Kidney epithelial cell (primary cell): ENCODE measurements around the gene TM4SF18. TPM values are rescaled to one million over a fixed set of nuclear protein-coding genes. Genes with fewer than 3 reads are reported as not detected.
A peak's percentile ranks its signal among the peaks of the same experiment; 100 is the strongest.

ENCODE experiments used
- DNase-seq: peaks from one replicate; pipeline ENCODE4 v3.0.0-alpha.2; 2010; ENCODE audit warnings: low read depth
- H3K27me3 ChIP-seq: 2 replicates; pipeline ENCODE4 v1.6.0; 2011; ENCODE audit warnings: low read length; ENCODE audit not compliant: control insufficient read depth, insufficient read depth
- H3K36me3 ChIP-seq: 2 replicates; pipeline ENCODE4 v1.5.1; 2011; ENCODE audit warnings: low read length; ENCODE audit not compliant: control insufficient read depth, insufficient read depth
- H3K4me3 ChIP-seq: 2 replicates; pipeline ENCODE4 v1.5.1; 2011; ENCODE audit warnings: low read depth, mild to moderate bottlenecking, control low read depth, low read length
- CTCF ChIP-seq: IDR thresholded peaks from 2 replicates; pipeline ENCODE4 v1.5.1; 2011; ENCODE audit warnings: mild to moderate bottlenecking, moderate library complexity, low read length, control low read depth, inconsistent platforms; ENCODE audit not compliant: insufficient read depth, poor library complexity, severe bottlenecking
- total RNA-seq: library from RNA; depleted of rRNA; stranded (reverse); fragments of >200 nt; gene quantifications from 2 replicates; pipeline ENCODE4 v1.2.3, GENCODE V29; 2015

Gene TM4SF18
- total RNA-seq, 1 donor from 2014 or later, result not detected

- DNase-seq, result no peak
- Histone ChIP-seq H3K4me3 (no peak overlapping the region), H3K36me3 (no peaks in the 10 kb centered on the region), H3K27me3 (no peaks in the 10 kb centered on the region)
- TF ChIP-seq CTCF, result no peak
Measured at GRCh38 chr3:149378478-149379309, 45.3 kb upstream of the TM4SF18 start.

GRCh38 chr3:149377408-149378364, 44.2 kb upstream of the TM4SF18 start, which contains the start of gene TM4SF1:
Gene TM4SF1 (minus strand): TSS chr3:149377649. CDS start chr3:149377547, 102 bp downstream.
- DNase-seq, result peak; percentile 96
- no peak for TF ChIP-seq CTCF

GRCh38 chr3:149376718-149377407, 43.4 kb upstream of the TM4SF18 start:
- Histone ChIP-seq H3K36me3 (no peaks in the 10 kb centered on the region), H3K4me3 (peak overlapping the region; percentile 75), H3K27me3 (no peaks in the 10 kb centered on the region)
- no peak for DNase-seq
- no peak for TF ChIP-seq CTCF

More at GRCh38 chr3:149377408-149378364, 44.2 kb upstream of the TM4SF18 start, which contains the start of gene TM4SF1:
- peak within 1 kb of the TSS; percentile 75 for H3K4me3 ChIP-seq
- no peaks in the 10 kb centered on the region for H3K36me3 ChIP-seq
- H3K27me3 ChIP-seq, result no peaks in the 10 kb centered on the region

GRCh38 chr3:149375501-149376196, 42.2 kb upstream of the TM4SF18 start:
- Histone ChIP-seq H3K4me3 (peak overlapping the region; percentile 75), H3K27me3 (no peaks in the 10 kb centered on the region), H3K36me3 (peaks cover 1% of the 10 kb centered on the region)
- TF ChIP-seq CTCF, result no peak
- no peak for DNase-seq
